HEK293 (cell line): ENCODE measurements around the gene ARHGAP21.
"Not testable (repeated sequence)": the region's sequence is repeated elsewhere in the genome, so short reads cannot be mapped to it uniquely, and the experiment has no call there.

Experiments used
- YY1 ChIP-seq: fragments of 450-650 bp; formaldehyde crosslinking; IDR thresholded peaks from 2 replicates; pipeline ENCODE4 v1.5.1; 2018; ENCODE audit warnings: missing biosample characterization, missing genetic modification characterization
- ZBTB8A ChIP-seq: fragments of 450-650 bp; formaldehyde crosslinking; IDR thresholded peaks from 2 replicates; pipeline ENCODE4 v1.5.1; 2016; ENCODE audit warnings: missing biosample characterization, missing genetic modification characterization
- ZFP41 ChIP-seq: fragments of 450-650 bp; formaldehyde crosslinking; IDR thresholded peaks from 2 replicates; pipeline ENCODE4 v1.5.1; 2016; ENCODE audit warnings: missing biosample characterization, missing genetic modification characterization, borderline replicate concordance
- ZNF133 ChIP-seq: fragments of 450-650 bp; formaldehyde crosslinking; IDR thresholded peaks from 2 replicates; pipeline ENCODE4 v1.5.1; 2016; ENCODE audit warnings: missing biosample characterization, missing genetic modification characterization
- ZNF146 ChIP-seq: fragments of 450-650 bp; formaldehyde crosslinking; IDR thresholded peaks from 2 replicates; pipeline ENCODE4 v1.5.1; 2016; ENCODE audit warnings: missing biosample characterization, missing genetic modification characterization
- ZNF174 ChIP-seq: fragments of 450-650 bp; formaldehyde crosslinking; IDR thresholded peaks from 2 replicates; pipeline ENCODE4 v1.5.0; 2017; ENCODE audit warnings: missing biosample characterization, mild to moderate bottlenecking, missing genetic modification characterization
- ZNF621 ChIP-seq: fragments of 450-650 bp; formaldehyde crosslinking; IDR thresholded peaks from 2 replicates; pipeline ENCODE4 v1.5.1; 2017; ENCODE audit warnings: missing biosample characterization, missing genetic modification characterization
- ZNF830 ChIP-seq: fragments of 450-650 bp; IDR thresholded peaks from 2 replicates; pipeline ENCODE4 v1.5.0; 2018; ENCODE audit warnings: missing biosample characterization, missing genetic modification characterization, low read depth, mild to moderate bottlenecking, moderate library complexity
- TF ChIP-seq, protein P1 (sequence below): fragments of 450-650 bp; formaldehyde crosslinking; IDR thresholded peaks from 2 replicates; pipeline ENCODE4 v1.5.1; 2016; ENCODE audit warnings: missing biosample characterization, missing genetic modification characterization

DNA sequence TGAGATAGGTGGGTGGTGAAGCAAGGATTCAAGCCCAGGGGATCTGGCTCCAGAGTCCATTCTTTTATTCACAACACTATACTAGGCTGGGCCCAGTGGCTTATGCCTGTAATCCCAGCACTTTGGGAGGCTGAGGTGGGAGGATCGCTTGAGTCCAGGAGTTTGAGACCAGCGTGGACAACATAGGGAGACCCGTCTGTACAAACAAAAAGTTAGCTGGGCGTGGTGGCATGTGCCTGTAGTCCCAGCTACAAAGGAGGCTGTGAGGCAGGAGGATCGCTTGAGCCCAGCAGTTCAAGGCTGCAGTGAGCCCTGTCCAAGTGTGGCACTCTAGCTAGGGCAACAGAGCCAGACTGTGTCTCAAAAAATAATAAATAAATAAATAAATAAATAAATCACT, 2.3 kb upstream of the ARHGAP21 start:
- not testable (repeated sequence) for TF ChIP-seq ZBTB8A (tag by site-specific recombination); ZNF174 (tag by site-specific recombination); YY1 (tag by site-specific recombination); ZFP41 (tag by site-specific recombination); ZNF621; ZNF133 (tag by site-specific recombination); ZNF146 (tag by site-specific recombination); ZNF830
- TF ChIP-seq, protein P1, sequence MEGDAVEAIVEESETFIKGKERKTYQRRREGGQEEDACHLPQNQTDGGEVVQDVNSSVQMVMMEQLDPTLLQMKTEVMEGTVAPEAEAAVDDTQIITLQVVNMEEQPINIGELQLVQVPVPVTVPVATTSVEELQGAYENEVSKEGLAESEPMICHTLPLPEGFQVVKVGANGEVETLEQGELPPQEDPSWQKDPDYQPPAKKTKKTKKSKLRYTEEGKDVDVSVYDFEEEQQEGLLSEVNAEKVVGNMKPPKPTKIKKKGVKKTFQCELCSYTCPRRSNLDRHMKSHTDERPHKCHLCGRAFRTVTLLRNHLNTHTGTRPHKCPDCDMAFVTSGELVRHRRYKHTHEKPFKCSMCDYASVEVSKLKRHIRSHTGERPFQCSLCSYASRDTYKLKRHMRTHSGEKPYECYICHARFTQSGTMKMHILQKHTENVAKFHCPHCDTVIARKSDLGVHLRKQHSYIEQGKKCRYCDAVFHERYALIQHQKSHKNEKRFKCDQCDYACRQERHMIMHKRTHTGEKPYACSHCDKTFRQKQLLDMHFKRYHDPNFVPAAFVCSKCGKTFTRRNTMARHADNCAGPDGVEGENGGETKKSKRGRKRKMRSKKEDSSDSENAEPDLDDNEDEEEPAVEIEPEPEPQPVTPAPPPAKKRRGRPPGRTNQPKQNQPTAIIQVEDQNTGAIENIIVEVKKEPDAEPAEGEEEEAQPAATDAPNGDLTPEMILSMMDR (tag by site-specific recombination), result not testable (repeated sequence)
